Vagina (tissue), 2 donors: ENCODE data around the gene MEIS3. TPM values are rescaled to one million over a fixed set of nuclear protein-coding genes. Genes with fewer than 3 reads are reported as not detected.

Experiments used
- DNase-seq, 2 donors: peaks; one replicate each; pipeline ENCODE4 v3.0.0-alpha.2; 2017; ENCODE audit errors: extremely low spot score in 2 of 2
- H3K27ac ChIP-seq: fragments of 200-600 bp; sonication (generic); one replicate; pipeline ENCODE4 v1.5.1; 2019
- H3K27me3 ChIP-seq: fragments of 200-600 bp; sonication (generic); one replicate; pipeline ENCODE4 v1.5.1; 2019
- H3K36me3 ChIP-seq, 2 donors: fragments of 200-600 bp; sonication (generic); one replicate each; pipeline ENCODE4 v1.5.1; 2017 to 2019
- H3K4me1 ChIP-seq: fragments of 200-600 bp; sonication (generic); one replicate; pipeline ENCODE4 v1.5.1; 2019
- H3K4me3 ChIP-seq, 2 donors: fragments of 200-600 bp; sonication (generic); 1 replicate in 1 of 2; 2 replicates in 1 of 2; pipeline ENCODE4 v1.5.1; 2016 to 2019
- H3K9me3 ChIP-seq: fragments of 200-600 bp; sonication (generic); one replicate; pipeline ENCODE4 v1.5.1; 2019
- CTCF ChIP-seq, 3 experiments: fragments of 450-650 bp in 2 of 3; fragments of 200-600 bp in 1 of 3; sonication (generic) in 1 of 3; IDR thresholded peaks; one replicate each; pipeline ENCODE4 v1.5.1; 2017 to 2019; ENCODE audit warnings: antibody characterized with exemption in 3 of 3, mild to moderate bottlenecking in 2 of 3, moderate library complexity in 2 of 3
- POLR2A ChIP-seq, 2 donors: fragments of 450-650 bp; IDR thresholded peaks; one replicate each; pipeline ENCODE4 v1.6.1; 2017; ENCODE audit warnings: antibody characterized with exemption in 2 of 2, mild to moderate bottlenecking in 2 of 2, moderate library complexity in 2 of 2
- POLR2AphosphoS5 ChIP-seq, 2 donors: sonication (generic); formaldehyde crosslinking; IDR thresholded peaks; one replicate each; pipeline ENCODE4 v1.9.0; 2017; ENCODE audit warnings: antibody characterized with exemption in 2 of 2, mild to moderate bottlenecking in 2 of 2, low read depth in 1 of 2; ENCODE audit not compliant: insufficient read depth in 1 of 2
- intact Hi-C: fragments of 100-400 bp; cut with DNase I; formaldehyde crosslinking; loops from one replicate; pipeline ENCODE4 v1.15.1; 2023
- total RNA-seq: library from RNA; depleted of rRNA; stranded (reverse); fragments of >200 nt; gene quantifications from one replicate; pipeline ENCODE4 v1.2.3, GENCODE V29; 2016

The MEIS3 gene
- total RNA-seq, 1 donor from 2014 or later = 20.6 TPM

GRCh38 chr19:47432091-47432490 is 12.8 kb upstream of the MEIS3 start:
- no peak for DNase-seq
- Histone ChIP-seq H3K27me3 (no peaks in the 10 kb centered on the region), H3K27ac (no peak overlapping the region), H3K9me3 (no peaks in the 10 kb centered on the region), H3K4me1 (peaks cover 28% of the 10 kb centered on the region), H3K4me3 (no peak overlapping the region), H3K36me3 (no peaks in the 10 kb centered on the region)
- intact Hi-C loops = loop anchor here (10.0 kb wide), 1 partner anchor 83 kb away; the partner anchor contains the start of gene NAPA
- TF ChIP-seq POLR2AphosphoS5 (IDR thresholded peaks at IDR 0.05; ENCODE audit: insufficient read depth in 1 of 2, low read depth in 1 of 2) (no peak), CTCF (IDR thresholded peaks at IDR 0.05) (no peak), POLR2A (IDR thresholded peaks at IDR 0.05) (no peak)

- no peaks in the 10 kb centered on the region for H3K9me3 ChIP-seq
- TF ChIP-seq POLR2A (IDR thresholded peaks at IDR 0.05) (no peak), CTCF (IDR thresholded peaks at IDR 0.05) (peak in 1 of 3 experiments; percentile 17), POLR2AphosphoS5 (IDR thresholded peaks at IDR 0.05; ENCODE audit: insufficient read depth in 1 of 2, low read depth in 1 of 2) (no peak)
- H3K36me3 ChIP-seq = no peaks in the 10 kb centered on the region
- intact Hi-C loops = loop anchor here (10.0 kb wide), 1 partner anchor 85 kb away; the partner anchor contains the start of gene NAPA
- no peak for DNase-seq
- H3K4me1 ChIP-seq = peaks cover 25% of the 10 kb centered on the region
- H3K4me3 ChIP-seq = peak overlapping the region; percentile 6 to 38
- no peaks in the 10 kb centered on the region for H3K27me3 ChIP-seq
- H3K27ac ChIP-seq = no peak overlapping the region
Observed at GRCh38 chr19:47430041-47430802, 10.9 kb upstream of the MEIS3 start.

GRCh38 chr19:47429140-47429793 is 9.9 kb upstream of the MEIS3 start:
- H3K4me1 ChIP-seq = peaks cover 25% of the 10 kb centered on the region
- no peaks in the 10 kb centered on the region for H3K36me3 ChIP-seq
- TF ChIP-seq CTCF (IDR thresholded peaks at IDR 0.05) (no peak), POLR2AphosphoS5 (IDR thresholded peaks at IDR 0.05; ENCODE audit: insufficient read depth in 1 of 2, low read depth in 1 of 2) (no peak), POLR2A (IDR thresholded peaks at IDR 0.05) (no peak)
- no peak overlapping the region for H3K27ac ChIP-seq
- peaks cover 4% of the 10 kb centered on the region for H3K27me3 ChIP-seq
- DNase-seq = no peak
- intact Hi-C loops = loop anchor here (10.0 kb wide), 1 partner anchor 134 kb away; no protein-coding TSS in a partner anchor
- H3K4me3 ChIP-seq = no peak overlapping the region
- H3K9me3 ChIP-seq = no peaks in the 10 kb centered on the region

- Histone ChIP-seq H3K27me3 (peaks cover 4% of the 10 kb centered on the region), H3K9me3 (no peaks in the 10 kb centered on the region), H3K27ac (peak overlapping the region; percentile 11), H3K4me3 (peak overlapping the region; percentile 1 to 21), H3K4me1 (peaks cover 25% of the 10 kb centered on the region), H3K36me3 (no peaks in the 10 kb centered on the region)
- DNase-seq = no peak
- TF ChIP-seq CTCF (IDR thresholded peaks at IDR 0.05) = no peak
- intact Hi-C loops = loop anchor here (10.0 kb wide), 1 partner anchor 134 kb away; no protein-coding TSS in a partner anchor
Observed at GRCh38 chr19:47428177-47428894, 9.0 kb upstream of the MEIS3 start.
